DOHH2 (cell line): ENCODE results near the gene TNN.

Experiments used
- H3F3A ChIP-seq: fragments of 200-600 bp; sonication (generic), shearing (Covaris generic); 2 replicates; pipeline ENCODE4 v1.6.0; 2016; ENCODE audit warnings: antibody characterized with exemption, mild to moderate bottlenecking; ENCODE audit not compliant: control insufficient read depth, insufficient read depth
- H3K27ac ChIP-seq: fragments of 200-600 bp; sonication (generic); 2 replicates; pipeline ENCODE4 v1.5.1; 2014; ENCODE audit warnings: low read depth, mild to moderate bottlenecking, low read length, moderate library complexity
- H3K27me3 ChIP-seq: fragments of 200-600 bp; sonication (generic); 2 replicates; pipeline ENCODE4 v1.6.1; 2014; ENCODE audit warnings: mild to moderate bottlenecking, low read length, mixed read lengths; ENCODE audit not compliant: control insufficient read depth
- H3K36me3 ChIP-seq: fragments of 200-600 bp; sonication (generic); 2 replicates; pipeline ENCODE4 v1.6.1; 2014; ENCODE audit warnings: mild to moderate bottlenecking, low read length, moderate library complexity, mixed read lengths; ENCODE audit not compliant: control insufficient read depth
- H3K4me1 ChIP-seq: fragments of 200-600 bp; sonication (generic); 2 replicates; pipeline ENCODE4 v1.6.1; 2014; ENCODE audit warnings: mild to moderate bottlenecking, low read length, mixed read lengths; ENCODE audit not compliant: control insufficient read depth
- H3K4me2 ChIP-seq: fragments of 200-600 bp; sonication (generic); 2 replicates; pipeline ENCODE4 v1.6.0; 2014; ENCODE audit warnings: mild to moderate bottlenecking, low read length, moderate library complexity
- H3K4me3 ChIP-seq: fragments of 200-600 bp; sonication (generic); 2 replicates; pipeline ENCODE4 v1.5.1; 2014; ENCODE audit warnings: mild to moderate bottlenecking, low read length, mixed read lengths
- H3K79me2 ChIP-seq: fragments of 200-600 bp; sonication (generic); 2 replicates; pipeline ENCODE4 v1.6.1; 2014; ENCODE audit warnings: mild to moderate bottlenecking, low read length, mixed read lengths; ENCODE audit not compliant: control insufficient read depth
- H3K9me2 ChIP-seq: fragments of 200-600 bp; sonication (generic); replicated peaks from 2 replicates; pipeline ENCODE4 v1.6.1; 2014; ENCODE audit warnings: mild to moderate bottlenecking, low read length, mixed read lengths; ENCODE audit not compliant: control insufficient read depth
- H3K9me3 ChIP-seq: fragments of 200-600 bp; sonication (generic); 2 replicates; pipeline ENCODE4 v1.6.1; 2014; ENCODE audit warnings: antibody characterized with exemption, low read length, mixed read lengths; ENCODE audit not compliant: control insufficient read depth, insufficient read depth
- H4K20me1 ChIP-seq: fragments of 200-600 bp; sonication (generic); 2 replicates; pipeline ENCODE4 v1.6.0; 2014; ENCODE audit warnings: low read depth, mild to moderate bottlenecking, antibody characterized with exemption, low read length, moderate library complexity; ENCODE audit not compliant: control insufficient read depth, insufficient read depth
- CTCF ChIP-seq: fragments of 200-600 bp; sonication (generic); IDR thresholded peaks from one replicate; pipeline ENCODE4 v1.5.1; 2014; ENCODE audit warnings: antibody characterized with exemption, mild to moderate bottlenecking, low read depth, low read length; ENCODE audit not compliant: poor library complexity, severe bottlenecking
- EZH2phosphoT487 ChIP-seq: fragments of 200-600 bp; sonication (generic); IDR thresholded peaks from 2 replicates; pipeline ENCODE4 v1.6.1; 2017; ENCODE audit warnings: borderline replicate concordance, mild to moderate bottlenecking, antibody characterized with exemption, low read length, moderate library complexity, mixed read lengths

The TNN gene

GRCh38 chr1:175154629-175155472, 87.2 kb downstream of the TNN start:
- no peaks in the 10 kb centered on the region for H3K9me2 ChIP-seq
- peaks cover 25% of the 10 kb centered on the region for H3K4me1 ChIP-seq
- no peaks in the 10 kb centered on the region for H3K9me3 ChIP-seq
- peaks cover 12% of the 10 kb centered on the region for H3K36me3 ChIP-seq
- peaks cover 12% of the 10 kb centered on the region; the same call in 1 of the 2 replicates for H3F3A ChIP-seq
- H3K27me3 ChIP-seq: peaks cover 34% of the 10 kb centered on the region
- no peak overlapping the region for H3K4me3 ChIP-seq
- H3K4me2 ChIP-seq: peak overlapping the region; percentile 29
- TF ChIP-seq CTCF (peak; percentile 91), EZH2phosphoT487 (no peak)
- H3K27ac ChIP-seq: no peak overlapping the region
- H3K79me2 ChIP-seq: no peaks in the 10 kb centered on the region
- H4K20me1 ChIP-seq: 0 out of 2 replicates have a peak, but pooled peaks cover 2% of the 10 kb centered on the region

GRCh38 chr1:175155473-175155856, 87.8 kb downstream of the TNN start:
- H3F3A ChIP-seq: peaks cover 12% of the 10 kb centered on the region; the same call in 1 of the 2 replicates
- peak overlapping the region; percentile 29 for H3K4me2 ChIP-seq
- H4K20me1 ChIP-seq: 0 out of 2 replicates have a peak, but pooled peaks cover 2% of the 10 kb centered on the region
- no peaks in the 10 kb centered on the region for H3K9me3 ChIP-seq
- H3K4me3 ChIP-seq: no peak overlapping the region
- no peak for TF ChIP-seq CTCF
- TF ChIP-seq EZH2phosphoT487: no peak
- no peak overlapping the region for H3K27ac ChIP-seq
- H3K36me3 ChIP-seq: peaks cover 18% of the 10 kb centered on the region
- H3K27me3 ChIP-seq: peaks cover 28% of the 10 kb centered on the region
- peaks cover 25% of the 10 kb centered on the region for H3K4me1 ChIP-seq
- H3K79me2 ChIP-seq: no peaks in the 10 kb centered on the region
- no peaks in the 10 kb centered on the region for H3K9me2 ChIP-seq

GRCh38 chr1:175155936-175156335, 88.3 kb downstream of the TNN start:
- Histone ChIP-seq H3K9me2 (no peaks in the 10 kb centered on the region), H3K9me3 (no peaks in the 10 kb centered on the region), H3K27ac (no peak overlapping the region), H3K27me3 (peaks cover 23% of the 10 kb centered on the region), H3K4me2 (peak overlapping the region; percentile 29), H3K36me3 (peaks cover 22% of the 10 kb centered on the region), H3K4me1 (peaks cover 25% of the 10 kb centered on the region), H3K79me2 (no peaks in the 10 kb centered on the region), H3K4me3 (no peak overlapping the region), H4K20me1 (0 out of 2 replicates have a peak, but pooled peaks cover 2% of the 10 kb centered on the region), H3F3A (peaks cover 12% of the 10 kb centered on the region; the same call in 1 of the 2 replicates)
- TF ChIP-seq CTCF (no peak), EZH2phosphoT487 (no peak)
